HG02588 (cell line): ENCODE measurements around the gene ADAT3.

Experiments used
- ATAC-seq: cut with Tn5 transposase; IDR thresholded peaks from one replicate; pipeline ENCODE4 v1.9.1; 2021; ENCODE audit warnings: mild to moderate bottlenecking, moderate library complexity; ENCODE audit not compliant: unreplicated experiment

ADAT3 gene

GRCh38 chr19:1936916-1937610 is 31.9 kb downstream of the ADAT3 start:
- ATAC-seq, result no peak

GRCh38 chr19:1938071-1938470 is 32.9 kb downstream of the ADAT3 start:
- ATAC-seq, result no peak

- peak; percentile 52 for ATAC-seq
These were observed 36.2 kb downstream of the ADAT3 start, which contains the start of gene CSNK1G2 for GRCh38 chr19:1941146-1942077. Gene CSNK1G2, plus strand, starts transcription at chr19:1941172. Its CDS starts 28,601 bp downstream, at chr19:1969773.

- no peak for ATAC-seq
These were observed 37.1 kb downstream of the ADAT3 start for GRCh38 chr19:1942078-1942933.

GRCh38 chr19:1942934-1943555 is 37.8 kb downstream of the ADAT3 start:
- ATAC-seq, result no peak

GRCh38 chr19:1943661-1944087 is 38.5 kb downstream of the ADAT3 start:
- ATAC-seq, result no peak

GRCh38 chr19:1944088-1944915 is 39.1 kb downstream of the ADAT3 start:
- no peak for ATAC-seq

- ATAC-seq, result no peak
These were observed 39.8 kb downstream of the ADAT3 start for GRCh38 chr19:1944916-1945561.

GRCh38 chr19:1945899-1946298 is 40.7 kb downstream of the ADAT3 start:
- ATAC-seq, result no peak

GRCh38 chr19:1947651-1948209 is 42.5 kb downstream of the ADAT3 start:
- no peak for ATAC-seq

GRCh38 chr19:1949304-1950101 is 44.3 kb downstream of the ADAT3 start:
- ATAC-seq, result no peak

GRCh38 chr19:1950640-1951039 is 45.4 kb downstream of the ADAT3 start:
- no peak for ATAC-seq

GRCh38 chr19:1952635-1953034 is 47.4 kb downstream of the ADAT3 start:
- no peak for ATAC-seq

- ATAC-seq, result no peak
These were observed 47.8 kb downstream of the ADAT3 start for GRCh38 chr19:1953037-1953436.

- ATAC-seq, result no peak
These were observed 48.4 kb downstream of the ADAT3 start for GRCh38 chr19:1953441-1954094.

GRCh38 chr19:1954532-1954933 is 49.3 kb downstream of the ADAT3 start:
- ATAC-seq, result no peak
